Ishikawa (cell line): Measurements from ENCODE around the gene M1AP.

Experiments
- CREB1 ChIP-seq: IDR thresholded peaks from 2 replicates; pipeline ENCODE4 v1.6.1; 2012; ENCODE audit warnings: low read depth
- EGR1 ChIP-seq: IDR thresholded peaks from 2 replicates; pipeline ENCODE4 v1.6.1; 2012
- EP300 ChIP-seq: IDR thresholded peaks from 2 replicates; pipeline ENCODE4 v1.6.1; 2012; ENCODE audit warnings: borderline replicate concordance
- RAD21 ChIP-seq: IDR thresholded peaks from 2 replicates; pipeline ENCODE4 v1.6.1; 2012; ENCODE audit warnings: low read depth
- TAF1 ChIP-seq: IDR thresholded peaks from 2 replicates; pipeline ENCODE4 v1.6.1; 2012; ENCODE audit warnings: low read depth, mild to moderate bottlenecking
- YY1 ChIP-seq: IDR thresholded peaks from 2 replicates; pipeline ENCODE4 v1.6.1; 2012; ENCODE audit warnings: low read depth
- TF ChIP-seq, protein P1 (sequence below): IDR thresholded peaks from 2 replicates; pipeline ENCODE4 v1.6.1; 2012
- TF ChIP-seq, protein P2 (sequence below): IDR thresholded peaks from 2 replicates; pipeline ENCODE4 v1.6.1; 2012; ENCODE audit warnings: low read depth, mild to moderate bottlenecking

DNA sequence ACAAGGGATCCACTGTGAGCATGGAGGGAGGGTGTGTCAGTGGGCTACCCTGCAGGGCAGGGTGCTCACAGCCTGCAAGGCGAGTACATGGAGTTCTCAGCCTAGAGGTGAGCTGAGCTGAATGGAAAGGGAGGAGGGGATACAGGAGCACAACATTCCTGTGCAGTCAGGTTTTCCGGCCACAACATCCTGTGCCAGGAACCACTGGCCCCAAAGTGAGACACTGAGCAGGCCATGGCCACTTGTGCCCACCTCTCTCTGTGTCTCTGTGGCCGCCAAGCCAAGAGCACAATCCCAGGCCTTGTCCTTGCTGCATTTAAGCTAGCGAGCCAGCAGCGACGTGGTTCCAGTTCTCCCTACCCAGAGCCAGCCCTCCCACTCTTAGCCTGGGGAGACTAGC is 87.5 kb downstream of the M1AP start:
- TF ChIP-seq RAD21: no peak
- TF ChIP-seq, protein P1, sequence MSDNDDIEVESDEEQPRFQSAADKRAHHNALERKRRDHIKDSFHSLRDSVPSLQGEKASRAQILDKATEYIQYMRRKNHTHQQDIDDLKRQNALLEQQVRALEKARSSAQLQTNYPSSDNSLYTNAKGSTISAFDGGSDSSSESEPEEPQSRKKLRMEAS: no peak
- TF ChIP-seq EP300: no peak
- no peak for TF ChIP-seq EGR1
- TF ChIP-seq, protein P2, sequence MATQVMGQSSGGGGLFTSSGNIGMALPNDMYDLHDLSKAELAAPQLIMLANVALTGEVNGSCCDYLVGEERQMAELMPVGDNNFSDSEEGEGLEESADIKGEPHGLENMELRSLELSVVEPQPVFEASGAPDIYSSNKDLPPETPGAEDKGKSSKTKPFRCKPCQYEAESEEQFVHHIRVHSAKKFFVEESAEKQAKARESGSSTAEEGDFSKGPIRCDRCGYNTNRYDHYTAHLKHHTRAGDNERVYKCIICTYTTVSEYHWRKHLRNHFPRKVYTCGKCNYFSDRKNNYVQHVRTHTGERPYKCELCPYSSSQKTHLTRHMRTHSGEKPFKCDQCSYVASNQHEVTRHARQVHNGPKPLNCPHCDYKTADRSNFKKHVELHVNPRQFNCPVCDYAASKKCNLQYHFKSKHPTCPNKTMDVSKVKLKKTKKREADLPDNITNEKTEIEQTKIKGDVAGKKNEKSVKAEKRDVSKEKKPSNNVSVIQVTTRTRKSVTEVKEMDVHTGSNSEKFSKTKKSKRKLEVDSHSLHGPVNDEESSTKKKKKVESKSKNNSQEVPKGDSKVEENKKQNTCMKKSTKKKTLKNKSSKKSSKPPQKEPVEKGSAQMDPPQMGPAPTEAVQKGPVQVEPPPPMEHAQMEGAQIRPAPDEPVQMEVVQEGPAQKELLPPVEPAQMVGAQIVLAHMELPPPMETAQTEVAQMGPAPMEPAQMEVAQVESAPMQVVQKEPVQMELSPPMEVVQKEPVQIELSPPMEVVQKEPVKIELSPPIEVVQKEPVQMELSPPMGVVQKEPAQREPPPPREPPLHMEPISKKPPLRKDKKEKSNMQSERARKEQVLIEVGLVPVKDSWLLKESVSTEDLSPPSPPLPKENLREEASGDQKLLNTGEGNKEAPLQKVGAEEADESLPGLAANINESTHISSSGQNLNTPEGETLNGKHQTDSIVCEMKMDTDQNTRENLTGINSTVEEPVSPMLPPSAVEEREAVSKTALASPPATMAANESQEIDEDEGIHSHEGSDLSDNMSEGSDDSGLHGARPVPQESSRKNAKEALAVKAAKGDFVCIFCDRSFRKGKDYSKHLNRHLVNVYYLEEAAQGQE: no peak
- no peak for TF ChIP-seq YY1
- no peak for TF ChIP-seq CREB1
- TF ChIP-seq TAF1: no peak
